H1 (cell line): ENCODE measurements around the gene CAMTA1.
"Not testable (repeated sequence)": the region's sequence is repeated elsewhere in the genome, so short reads cannot be mapped to it uniquely, and the experiment has no call there.

Experiments
- CREB1 ChIP-seq: IDR thresholded peaks from 2 replicates; pipeline ENCODE4 v1.6.1; 2012; ENCODE audit warnings: inconsistent platforms
- FOSL1 ChIP-seq: IDR thresholded peaks from 2 replicates; pipeline ENCODE4 v1.6.1; 2011; ENCODE audit warnings: mild to moderate bottlenecking, low read depth, low read length, moderate library complexity; ENCODE audit not compliant: insufficient read depth
- PHF8 ChIP-seq: fragments of 200-600 bp; sonication (generic); conservative IDR thresholded peaks from 2 replicates; pipeline ENCODE4 v1.7.1; 2012; ENCODE audit warnings: low read depth, mild to moderate bottlenecking, inconsistent platforms, low read length, moderate library complexity
- POLR2AphosphoS5 ChIP-seq: IDR thresholded peaks from 2 replicates; pipeline ENCODE4 v1.6.1; 2011; ENCODE audit warnings: low read depth, low read length
- RBBP5 ChIP-seq: IDR thresholded peaks from 2 replicates; pipeline ENCODE4 v1.7.1; 2012; ENCODE audit warnings: low read depth, mild to moderate bottlenecking, inconsistent platforms, low read length, moderate library complexity, borderline replicate concordance
- SIX5 ChIP-seq: IDR thresholded peaks from 2 replicates; pipeline ENCODE4 v1.6.1; 2011; ENCODE audit warnings: mild to moderate bottlenecking, low read depth, low read length
- TAF1 ChIP-seq: IDR thresholded peaks from 2 replicates; pipeline ENCODE4 v1.6.1; 2011; ENCODE audit warnings: mild to moderate bottlenecking, low read depth, low read length
- TCF12 ChIP-seq: IDR thresholded peaks from 2 replicates; pipeline ENCODE4 v1.6.1; 2011; ENCODE audit warnings: low read depth, mild to moderate bottlenecking, low read length
- TEAD4 ChIP-seq: IDR thresholded peaks from 2 replicates; pipeline ENCODE4 v1.6.1; 2012; ENCODE audit warnings: low read depth, low read length, inconsistent platforms, mixed read lengths
- TF ChIP-seq, protein P1 (sequence below), 3 experiments: IDR thresholded peaks; 1 replicate in 2 of 3; 2 replicates in 1 of 3; pipeline versions ENCODE4 v1.5.1 to v1.6.1; 2011; ENCODE audit warnings: low read length in 3 of 3, mild to moderate bottlenecking in 3 of 3, inconsistent platforms in 2 of 3, low read depth in 1 of 3, moderate library complexity in 1 of 3; ENCODE audit not compliant: insufficient read depth in 1 of 3; ENCODE audit errors: control extremely low read depth in 1 of 3

- TF ChIP-seq, protein P1, sequence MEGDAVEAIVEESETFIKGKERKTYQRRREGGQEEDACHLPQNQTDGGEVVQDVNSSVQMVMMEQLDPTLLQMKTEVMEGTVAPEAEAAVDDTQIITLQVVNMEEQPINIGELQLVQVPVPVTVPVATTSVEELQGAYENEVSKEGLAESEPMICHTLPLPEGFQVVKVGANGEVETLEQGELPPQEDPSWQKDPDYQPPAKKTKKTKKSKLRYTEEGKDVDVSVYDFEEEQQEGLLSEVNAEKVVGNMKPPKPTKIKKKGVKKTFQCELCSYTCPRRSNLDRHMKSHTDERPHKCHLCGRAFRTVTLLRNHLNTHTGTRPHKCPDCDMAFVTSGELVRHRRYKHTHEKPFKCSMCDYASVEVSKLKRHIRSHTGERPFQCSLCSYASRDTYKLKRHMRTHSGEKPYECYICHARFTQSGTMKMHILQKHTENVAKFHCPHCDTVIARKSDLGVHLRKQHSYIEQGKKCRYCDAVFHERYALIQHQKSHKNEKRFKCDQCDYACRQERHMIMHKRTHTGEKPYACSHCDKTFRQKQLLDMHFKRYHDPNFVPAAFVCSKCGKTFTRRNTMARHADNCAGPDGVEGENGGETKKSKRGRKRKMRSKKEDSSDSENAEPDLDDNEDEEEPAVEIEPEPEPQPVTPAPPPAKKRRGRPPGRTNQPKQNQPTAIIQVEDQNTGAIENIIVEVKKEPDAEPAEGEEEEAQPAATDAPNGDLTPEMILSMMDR (IDR thresholded peaks at IDR 0.05; ENCODE audit: control extremely low read depth in 1 of 3, insufficient read depth in 1 of 3, low read depth in 1 of 3, low read length in 3 of 3) = not testable (repeated sequence)
- not testable (repeated sequence) for TF ChIP-seq PHF8, TCF12, CREB1, POLR2AphosphoS5, RBBP5, TEAD4, FOSL1, SIX5, TAF1
These were observed 596.5 kb downstream of the CAMTA1 start for GRCh38 chr1:7381729-7382128.
